ENCODE results near the gene GPA33.

The GPA33 gene, protein sequence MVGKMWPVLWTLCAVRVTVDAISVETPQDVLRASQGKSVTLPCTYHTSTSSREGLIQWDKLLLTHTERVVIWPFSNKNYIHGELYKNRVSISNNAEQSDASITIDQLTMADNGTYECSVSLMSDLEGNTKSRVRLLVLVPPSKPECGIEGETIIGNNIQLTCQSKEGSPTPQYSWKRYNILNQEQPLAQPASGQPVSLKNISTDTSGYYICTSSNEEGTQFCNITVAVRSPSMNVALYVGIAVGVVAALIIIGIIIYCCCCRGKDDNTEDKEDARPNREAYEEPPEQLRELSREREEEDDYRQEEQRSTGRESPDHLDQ

GRCh38 chr1:167090314-167090942, at the start of gene GPA33:
Gene GPA33 (minus strand): TSS chr1:167090377. CDS start chr1:167090287, 90 bp downstream.
- no peaks in the 10 kb centered on the region for H3K9me3 ChIP-seq (ENCODE audit: control insufficient read depth, low read length)
- H3K36me3 ChIP-seq (ENCODE audit: control insufficient read depth, insufficient read depth, low read length): no peaks in the 10 kb centered on the region
- H3K4me1 ChIP-seq (ENCODE audit: control insufficient read depth, insufficient read depth, low read length): peaks cover 11% of the 10 kb centered on the region
- no peaks in the 10 kb centered on the region for H3K27me3 ChIP-seq (ENCODE audit: control insufficient read depth, insufficient read depth, low read length)
- H3K9ac ChIP-seq (ENCODE audit: low read length): peak within 1 kb of the TSS; percentile 38
- H3K4me3 ChIP-seq (ENCODE audit: low read length): no peak within 1 kb of the TSS

DNA sequence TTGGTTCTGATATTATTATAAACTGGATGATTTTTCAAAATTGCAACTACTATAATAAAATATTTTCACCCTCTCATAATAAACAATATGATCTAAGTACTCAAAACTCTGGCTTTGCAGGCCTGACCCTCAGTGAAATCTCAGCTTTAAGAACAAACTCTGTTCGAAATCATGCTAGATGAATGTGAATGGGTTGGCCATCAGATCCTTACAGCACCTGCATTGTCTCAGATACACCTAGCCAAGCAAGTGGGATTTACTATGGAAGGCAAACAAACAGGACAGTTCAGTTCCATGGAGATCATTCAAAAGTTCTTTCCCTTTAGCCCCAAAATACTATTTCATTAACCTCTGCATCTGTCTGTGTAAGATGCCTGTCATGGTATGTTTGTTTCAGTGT, 48.5 kb upstream of the GPA33 start:
- H3K9me3 ChIP-seq (ENCODE audit: control insufficient read depth, low read length): no peaks in the 10 kb centered on the region
- no peaks in the 10 kb centered on the region for H3K36me3 ChIP-seq (ENCODE audit: control insufficient read depth, insufficient read depth, low read length)
- peaks cover 4% of the 10 kb centered on the region for H3K4me1 ChIP-seq (ENCODE audit: control insufficient read depth, insufficient read depth, low read length)
- H3K9ac ChIP-seq (ENCODE audit: low read length): no peak overlapping the region
- H3K4me3 ChIP-seq (ENCODE audit: low read length): no peak overlapping the region
- no peaks in the 10 kb centered on the region for H3K27me3 ChIP-seq (ENCODE audit: control insufficient read depth, insufficient read depth, low read length)

DNA sequence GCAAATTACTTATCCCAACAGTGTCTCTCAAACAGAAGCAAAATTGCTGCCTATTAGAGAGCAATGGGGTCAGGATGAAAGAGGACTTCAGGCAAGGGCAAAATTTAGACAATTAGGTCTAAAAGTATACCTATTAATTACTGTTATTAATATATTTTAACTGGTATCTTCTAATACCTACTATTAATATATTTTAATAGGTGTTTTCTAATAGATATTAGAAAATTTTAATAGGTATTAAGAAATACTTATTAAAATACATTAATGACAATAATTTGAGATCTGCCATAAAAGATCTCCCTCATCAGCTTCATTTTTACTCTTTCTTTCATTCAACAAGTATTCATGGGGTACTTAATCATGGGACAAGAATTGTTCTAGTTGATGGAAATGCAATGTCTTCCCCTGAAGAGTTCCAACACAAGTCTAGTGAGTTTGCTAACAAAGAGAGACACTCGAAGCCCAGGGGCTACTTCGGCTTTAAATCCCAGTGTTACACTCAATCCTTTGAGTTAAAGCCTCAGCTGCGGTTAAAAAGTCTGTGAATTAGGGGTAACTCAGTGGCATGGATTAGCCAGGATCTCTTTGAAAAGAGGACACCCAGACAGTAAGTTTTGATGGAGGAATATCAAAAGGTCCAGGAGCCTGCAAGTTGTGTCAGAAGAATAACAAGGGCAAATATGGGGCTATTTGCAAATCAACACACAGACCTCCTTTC, 47.8 kb upstream of the GPA33 start:
- Histone ChIP-seq H3K4me3 (ENCODE audit: low read length) (no peak overlapping the region), H3K9me3 (ENCODE audit: control insufficient read depth, low read length) (no peaks in the 10 kb centered on the region), H3K36me3 (ENCODE audit: control insufficient read depth, insufficient read depth, low read length) (no peaks in the 10 kb centered on the region), H3K27me3 (ENCODE audit: control insufficient read depth, insufficient read depth, low read length) (no peaks in the 10 kb centered on the region), H3K4me1 (ENCODE audit: control insufficient read depth, insufficient read depth, low read length) (peaks cover 4% of the 10 kb centered on the region), H3K9ac (ENCODE audit: low read length) (no peak overlapping the region)

DNA sequence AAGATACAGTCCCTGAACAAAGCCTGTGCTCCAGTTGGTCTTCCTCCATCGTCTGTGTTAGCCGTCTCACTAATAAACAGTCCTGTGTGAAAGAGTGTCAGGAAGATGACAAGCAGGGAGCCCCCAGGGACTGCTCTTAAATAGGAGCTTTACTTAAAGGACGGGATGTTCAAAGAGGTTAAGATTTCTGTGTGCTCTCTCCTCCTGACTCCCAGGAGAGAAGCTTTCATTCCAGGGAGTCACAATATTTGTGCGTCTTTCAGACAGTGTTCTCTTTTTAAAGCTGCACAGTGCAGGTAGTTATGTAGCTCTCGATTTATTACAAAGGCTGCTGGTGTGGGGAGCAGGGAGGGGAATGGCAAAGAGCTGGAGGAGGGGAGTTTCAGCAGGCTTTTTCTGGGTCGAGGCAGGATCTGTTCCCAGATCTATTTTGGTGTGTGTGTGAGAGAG, 47.2 kb upstream of the GPA33 start:
- no peak overlapping the region for H3K4me3 ChIP-seq (ENCODE audit: low read length)
- no peaks in the 10 kb centered on the region for H3K36me3 ChIP-seq (ENCODE audit: control insufficient read depth, insufficient read depth, low read length)
- no peaks in the 10 kb centered on the region for H3K9me3 ChIP-seq (ENCODE audit: control insufficient read depth, low read length)
- H3K4me1 ChIP-seq (ENCODE audit: control insufficient read depth, insufficient read depth, low read length): peaks cover 4% of the 10 kb centered on the region
- no peak overlapping the region for H3K9ac ChIP-seq (ENCODE audit: low read length)
- H3K27me3 ChIP-seq (ENCODE audit: control insufficient read depth, insufficient read depth, low read length): no peaks in the 10 kb centered on the region

DNA sequence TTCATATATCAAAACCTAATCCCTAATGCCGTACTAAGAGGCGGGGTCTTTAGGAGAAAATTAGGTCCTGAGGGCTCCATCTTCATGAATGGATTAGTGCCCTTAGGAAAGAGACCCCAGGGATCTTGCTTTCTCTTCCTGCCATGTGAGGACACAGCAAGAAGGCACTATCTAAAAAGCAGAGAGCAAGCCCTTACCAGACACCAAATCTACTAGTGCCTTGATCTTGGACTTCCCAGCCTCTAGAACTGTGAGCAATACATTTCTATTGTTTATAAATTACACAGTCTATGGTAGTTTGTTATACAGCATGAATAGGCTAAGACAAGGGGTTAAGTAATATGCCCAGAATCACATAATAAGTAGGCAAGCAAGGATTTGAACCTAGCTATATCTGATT, 46.6 kb upstream of the GPA33 start:
- no peak overlapping the region for H3K4me3 ChIP-seq (ENCODE audit: low read length)
- no peaks in the 10 kb centered on the region for H3K9me3 ChIP-seq (ENCODE audit: control insufficient read depth, low read length)
- no peaks in the 10 kb centered on the region for H3K36me3 ChIP-seq (ENCODE audit: control insufficient read depth, insufficient read depth, low read length)
- no peak overlapping the region for H3K9ac ChIP-seq (ENCODE audit: low read length)
- peaks cover 4% of the 10 kb centered on the region for H3K4me1 ChIP-seq (ENCODE audit: control insufficient read depth, insufficient read depth, low read length)
- no peaks in the 10 kb centered on the region for H3K27me3 ChIP-seq (ENCODE audit: control insufficient read depth, insufficient read depth, low read length)

DNA sequence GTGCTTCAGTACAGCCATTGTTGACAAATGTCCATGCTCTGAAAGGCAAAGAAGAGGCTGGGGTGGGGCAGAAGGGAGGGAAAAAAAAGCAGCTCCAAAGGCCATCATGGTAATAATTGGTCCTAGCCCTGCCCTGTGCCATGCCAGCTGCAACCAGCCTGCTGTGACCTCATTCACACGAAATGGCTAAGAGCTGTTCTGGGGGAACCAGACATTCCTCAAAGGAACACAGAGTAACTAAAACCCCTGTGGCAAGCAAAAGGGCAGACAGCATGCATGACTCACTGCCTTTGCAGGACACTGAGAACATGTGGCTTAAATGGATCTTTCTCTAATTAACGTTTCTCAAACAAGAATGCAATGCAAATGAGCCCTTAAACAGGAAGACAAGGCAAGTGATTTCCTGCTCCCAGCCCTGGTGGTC, 46.0 kb upstream of the GPA33 start:
- H3K9ac ChIP-seq (ENCODE audit: low read length): no peak overlapping the region
- H3K4me1 ChIP-seq (ENCODE audit: control insufficient read depth, insufficient read depth, low read length): peaks cover 4% of the 10 kb centered on the region
- no peak overlapping the region for H3K4me3 ChIP-seq (ENCODE audit: low read length)
- H3K9me3 ChIP-seq (ENCODE audit: control insufficient read depth, low read length): no peaks in the 10 kb centered on the region
- H3K36me3 ChIP-seq (ENCODE audit: control insufficient read depth, insufficient read depth, low read length): no peaks in the 10 kb centered on the region
- no peaks in the 10 kb centered on the region for H3K27me3 ChIP-seq (ENCODE audit: control insufficient read depth, insufficient read depth, low read length)

DNA sequence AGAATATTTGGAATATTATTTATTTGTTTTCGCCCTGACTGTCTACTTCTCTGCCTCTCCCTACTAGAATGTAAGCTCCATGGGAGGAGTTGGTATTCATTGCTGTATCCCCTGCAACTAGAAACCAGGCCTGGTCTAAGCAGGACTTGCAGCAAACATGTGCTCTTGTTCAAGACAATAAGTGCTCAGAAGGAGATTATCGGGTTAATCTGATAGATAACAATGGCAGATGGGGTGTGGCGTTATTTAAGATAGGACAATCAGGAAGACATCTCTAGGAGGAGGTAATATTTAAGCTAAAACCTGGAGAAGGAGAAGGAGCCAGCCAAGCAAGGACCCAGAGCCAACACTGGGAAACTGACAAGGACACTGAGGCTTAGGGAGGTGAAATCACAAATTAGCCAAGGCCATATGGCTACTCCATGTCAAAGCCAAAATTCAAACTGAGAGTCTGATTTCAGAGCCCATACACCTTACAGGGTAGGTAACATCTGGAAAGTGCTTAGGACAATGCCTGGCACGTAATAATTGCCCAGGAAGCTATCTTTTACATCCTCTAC, 45.2 kb upstream of the GPA33 start:
- Histone ChIP-seq H3K9me3 (ENCODE audit: control insufficient read depth, low read length) (no peaks in the 10 kb centered on the region), H3K36me3 (ENCODE audit: control insufficient read depth, insufficient read depth, low read length) (no peaks in the 10 kb centered on the region), H3K4me3 (ENCODE audit: low read length) (no peak overlapping the region), H3K4me1 (ENCODE audit: control insufficient read depth, insufficient read depth, low read length) (peaks cover 4% of the 10 kb centered on the region), H3K27me3 (ENCODE audit: control insufficient read depth, insufficient read depth, low read length) (no peaks in the 10 kb centered on the region), H3K9ac (ENCODE audit: low read length) (no peak overlapping the region)

GRCh38 chr1:167132301-167133010, 42.3 kb upstream of the GPA33 start:
- H3K36me3 ChIP-seq (ENCODE audit: control insufficient read depth, insufficient read depth, low read length): no peaks in the 10 kb centered on the region

GRCh38 chr1:167130829-167131510, 40.8 kb upstream of the GPA33 start:
- H3K27me3 ChIP-seq (ENCODE audit: control insufficient read depth, insufficient read depth, low read length): no peaks in the 10 kb centered on the region
- no peaks in the 10 kb centered on the region for H3K9me3 ChIP-seq (ENCODE audit: control insufficient read depth, low read length)
- no peaks in the 10 kb centered on the region for H3K36me3 ChIP-seq (ENCODE audit: control insufficient read depth, insufficient read depth, low read length)
- no peak overlapping the region for H3K4me3 ChIP-seq (ENCODE audit: low read length)
- H3K4me1 ChIP-seq (ENCODE audit: control insufficient read depth, insufficient read depth, low read length): peaks cover 4% of the 10 kb centered on the region
- no peak overlapping the region for H3K9ac ChIP-seq (ENCODE audit: low read length)

More at GRCh38 chr1:167132301-167133010, 42.3 kb upstream of the GPA33 start:
- Histone ChIP-seq H3K9me3 (ENCODE audit: control insufficient read depth, low read length) (no peaks in the 10 kb centered on the region), H3K27me3 (ENCODE audit: control insufficient read depth, insufficient read depth, low read length) (no peaks in the 10 kb centered on the region), H3K9ac (ENCODE audit: low read length) (no peak overlapping the region), H3K4me3 (ENCODE audit: low read length) (no peak overlapping the region), H3K4me1 (ENCODE audit: control insufficient read depth, insufficient read depth, low read length) (peaks cover 4% of the 10 kb centered on the region)

GRCh38 chr1:167128261-167129227, 38.4 kb upstream of the GPA33 start:
- Histone ChIP-seq H3K4me1 (ENCODE audit: control insufficient read depth, insufficient read depth, low read length) (no peaks in the 10 kb centered on the region), H3K4me3 (ENCODE audit: low read length) (no peak overlapping the region), H3K36me3 (ENCODE audit: control insufficient read depth, insufficient read depth, low read length) (no peaks in the 10 kb centered on the region), H3K9ac (ENCODE audit: low read length) (no peak overlapping the region), H3K9me3 (ENCODE audit: control insufficient read depth, low read length) (no peaks in the 10 kb centered on the region), H3K27me3 (ENCODE audit: control insufficient read depth, insufficient read depth, low read length) (no peaks in the 10 kb centered on the region)
